Endodermal cell (in vitro differentiated cells): ENCODE results near the gene ADSS1. TPM values are rescaled to one million over a fixed set of nuclear protein-coding genes. Genes with fewer than 3 reads are reported as not detected.

ENCODE experiments used
- DNase-seq: peaks from one replicate; pipeline ENCODE4 v3.0.0-alpha.2; 2017
- H3K27ac ChIP-seq: 2 replicates; pipeline ENCODE4 v1.5.1; 2013; ENCODE audit warnings: mild to moderate bottlenecking, low read depth, low read length, moderate library complexity
- H3K27me3 ChIP-seq: 2 replicates; pipeline ENCODE4 v1.6.1; 2013; ENCODE audit warnings: mild to moderate bottlenecking, low read length, moderate library complexity; ENCODE audit not compliant: insufficient read depth, control insufficient read depth, poor library complexity, severe bottlenecking
- H3K36me3 ChIP-seq: 2 replicates; pipeline ENCODE4 v1.7.0; 2013; ENCODE audit warnings: mild to moderate bottlenecking, low read length, moderate library complexity; ENCODE audit not compliant: control insufficient read depth, insufficient read depth
- H3K4me1 ChIP-seq: one replicate; pipeline ENCODE4 v1.7.0; 2013; ENCODE audit warnings: low read length; ENCODE audit not compliant: control insufficient read depth, insufficient read depth
- H3K4me3 ChIP-seq: 2 replicates; pipeline ENCODE4 v1.5.1; 2013; ENCODE audit warnings: mild to moderate bottlenecking, low read length, moderate library complexity
- H3K9ac ChIP-seq: 2 replicates; pipeline ENCODE4 v1.6.1; 2013; ENCODE audit warnings: mild to moderate bottlenecking, low read length, moderate library complexity; ENCODE audit not compliant: poor library complexity, severe bottlenecking; ENCODE audit errors: extremely low read depth
- H3K9me3 ChIP-seq: 2 replicates; pipeline ENCODE4 v1.6.1; 2013; ENCODE audit warnings: mild to moderate bottlenecking, low read length, moderate library complexity; ENCODE audit not compliant: control insufficient read depth
- H3K27ac Mint-ChIP-seq: 2 replicates; pipeline ENCODE4 v1.8.0; 2020; ENCODE audit warnings: mixed read lengths
- H3K27me3 Mint-ChIP-seq: 2 replicates; pipeline ENCODE4 v1.8.0; 2021; ENCODE audit warnings: mild to moderate bottlenecking, mixed read lengths; ENCODE audit not compliant: insufficient read depth
- H3K36me3 Mint-ChIP-seq: 2 replicates; pipeline ENCODE4 v1.8.0; 2020; ENCODE audit warnings: low read depth, mixed read lengths
- H3K4me1 Mint-ChIP-seq: 2 replicates; pipeline ENCODE4 v1.8.0; 2020; ENCODE audit warnings: mixed read lengths
- H3K4me3 Mint-ChIP-seq: 2 replicates; pipeline ENCODE4 v1.8.0; 2020; ENCODE audit warnings: mild to moderate bottlenecking, moderate library complexity, mixed read lengths
- H3K9me3 Mint-ChIP-seq: 2 replicates; pipeline ENCODE4 v1.8.0; 2020; ENCODE audit warnings: mild to moderate bottlenecking, mixed read lengths
- WGBS, 2 experiments: methylation state at CpG; one replicate each; pipeline versions ENCODE4 v1.1.5 to v1.1.7; 2013; ENCODE audit warnings: missing lambda C conversion rate in 2 of 2, mixed read lengths in 1 of 2; ENCODE audit not compliant: insufficient coverage in 1 of 2, insufficient read length in 1 of 2; 5-methylcytosine and 5-hydroxymethylcytosine counted together
- total RNA-seq, 2 donors: library from RNA; stranded (reverse); fragmentation: NEBNext Ultra II Directional in 1 of 2; extraction: Animal tissue kit (Norgen Biotek cat#: 25700) in 1 of 2; gene quantifications; 2 replicates in 1 of 2; 3 replicates in 1 of 2; pipeline ENCODE4 v1.2.1, GENCODE V29; 2021
- TF ChIP-seq, protein P1 (sequence below): fragments of 200-600 bp; sonication (generic); conservative IDR thresholded peaks from 2 replicates; pipeline ENCODE4 v1.5.0; 2021; ENCODE audit warnings: antibody characterized with exemption, mild to moderate bottlenecking

ADSS1 gene
- total RNA-seq, 2 donors from 2014 or later: 15.8 to 31.0 TPM

DNA sequence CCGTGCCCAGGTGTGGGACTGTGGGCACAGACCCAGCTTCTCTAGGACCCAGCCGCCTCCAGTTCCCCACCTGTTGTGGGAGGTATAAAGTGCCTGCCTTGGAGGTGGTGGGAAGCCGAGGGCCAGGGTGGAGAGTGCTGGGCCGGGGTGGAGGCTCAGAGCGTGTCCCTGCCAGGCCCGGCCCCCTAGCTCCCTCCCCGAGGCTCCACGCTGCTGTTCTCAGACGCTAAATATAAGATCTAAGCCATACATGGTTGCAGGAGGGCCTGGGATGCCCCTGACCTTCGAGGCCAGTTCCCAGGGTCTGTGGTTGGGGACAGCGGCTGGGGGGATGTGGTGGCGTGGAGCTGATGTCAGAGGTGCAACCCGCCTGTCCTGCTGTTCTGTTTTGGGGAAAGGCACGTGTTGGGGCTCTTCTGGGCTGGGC lies 23.8 kb upstream of the ADSS1 start:
- TF ChIP-seq, protein P1, sequence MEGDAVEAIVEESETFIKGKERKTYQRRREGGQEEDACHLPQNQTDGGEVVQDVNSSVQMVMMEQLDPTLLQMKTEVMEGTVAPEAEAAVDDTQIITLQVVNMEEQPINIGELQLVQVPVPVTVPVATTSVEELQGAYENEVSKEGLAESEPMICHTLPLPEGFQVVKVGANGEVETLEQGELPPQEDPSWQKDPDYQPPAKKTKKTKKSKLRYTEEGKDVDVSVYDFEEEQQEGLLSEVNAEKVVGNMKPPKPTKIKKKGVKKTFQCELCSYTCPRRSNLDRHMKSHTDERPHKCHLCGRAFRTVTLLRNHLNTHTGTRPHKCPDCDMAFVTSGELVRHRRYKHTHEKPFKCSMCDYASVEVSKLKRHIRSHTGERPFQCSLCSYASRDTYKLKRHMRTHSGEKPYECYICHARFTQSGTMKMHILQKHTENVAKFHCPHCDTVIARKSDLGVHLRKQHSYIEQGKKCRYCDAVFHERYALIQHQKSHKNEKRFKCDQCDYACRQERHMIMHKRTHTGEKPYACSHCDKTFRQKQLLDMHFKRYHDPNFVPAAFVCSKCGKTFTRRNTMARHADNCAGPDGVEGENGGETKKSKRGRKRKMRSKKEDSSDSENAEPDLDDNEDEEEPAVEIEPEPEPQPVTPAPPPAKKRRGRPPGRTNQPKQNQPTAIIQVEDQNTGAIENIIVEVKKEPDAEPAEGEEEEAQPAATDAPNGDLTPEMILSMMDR: no peak
- Histone ChIP-seq H3K27ac (no peak overlapping the region), H3K9ac (no peak overlapping the region), H3K9me3 (peaks cover 12% of the 10 kb centered on the region), H3K27me3 (no peaks in the 10 kb centered on the region), H3K4me3 (no peak overlapping the region), H3K4me1 (no peaks in the 10 kb centered on the region), H3K36me3 (peaks cover 31% of the 10 kb centered on the region)
- H3K9me3 Mint-ChIP-seq: peaks cover 11% of the 10 kb centered on the region
- 81% methylated on average over 11 to 14 of the region's 14 CpGs for WGBS, 2 experiments
- H3K27me3 Mint-ChIP-seq: no peaks in the 10 kb centered on the region
- peaks cover 42% of the 10 kb centered on the region for H3K36me3 Mint-ChIP-seq
- no peak overlapping the region for H3K4me3 Mint-ChIP-seq
- H3K27ac Mint-ChIP-seq: peak overlapping the region; percentile 64
- H3K4me1 Mint-ChIP-seq: peaks cover 7% of the 10 kb centered on the region
- DNase-seq: peak; percentile 66

DNA sequence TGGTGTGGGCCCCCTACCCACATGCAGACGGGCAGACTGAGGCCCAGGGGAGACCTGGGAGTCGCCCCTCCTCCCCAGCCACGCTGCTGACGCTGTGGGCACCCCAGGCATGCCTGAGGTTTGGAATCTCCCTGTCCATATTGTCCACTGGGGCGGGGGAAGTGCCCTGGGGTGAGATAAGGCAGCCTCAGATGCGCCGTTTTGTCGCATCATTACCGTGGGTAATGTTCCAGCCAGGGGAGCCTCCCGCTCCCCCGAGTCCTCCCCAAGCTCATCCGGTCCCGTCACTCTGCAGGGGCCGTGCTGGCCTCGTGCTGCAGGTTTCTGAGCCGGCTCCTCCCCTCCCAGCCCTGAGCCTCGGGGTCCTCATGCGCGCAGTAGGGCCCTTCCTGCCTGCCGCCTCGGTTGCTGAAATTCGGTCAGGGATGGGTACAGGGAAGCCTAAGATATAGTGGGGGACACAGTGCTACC lies 23.2 kb upstream of the ADSS1 start:
- no peak overlapping the region for H3K4me3 ChIP-seq
- peaks cover 36% of the 10 kb centered on the region for H3K36me3 ChIP-seq
- H3K4me3 Mint-ChIP-seq: no peak overlapping the region
- peaks cover 7% of the 10 kb centered on the region for H3K4me1 Mint-ChIP-seq
- H3K27ac ChIP-seq: no peak overlapping the region
- no peaks in the 10 kb centered on the region for H3K4me1 ChIP-seq
- peaks cover 41% of the 10 kb centered on the region for H3K36me3 Mint-ChIP-seq
- 85 to 87% methylated on average over 18 to 22 of the region's 22 CpGs for WGBS, 2 experiments
- H3K27ac Mint-ChIP-seq: peak overlapping the region; percentile 64
- peaks cover 12% of the 10 kb centered on the region for H3K9me3 ChIP-seq
- H3K9me3 Mint-ChIP-seq: peaks cover 11% of the 10 kb centered on the region
- DNase-seq: peak; percentile 56
- no peak overlapping the region for H3K9ac ChIP-seq
- no peaks in the 10 kb centered on the region for H3K27me3 Mint-ChIP-seq
- TF ChIP-seq, protein P1: no peak
- H3K27me3 ChIP-seq: no peaks in the 10 kb centered on the region

DNA sequence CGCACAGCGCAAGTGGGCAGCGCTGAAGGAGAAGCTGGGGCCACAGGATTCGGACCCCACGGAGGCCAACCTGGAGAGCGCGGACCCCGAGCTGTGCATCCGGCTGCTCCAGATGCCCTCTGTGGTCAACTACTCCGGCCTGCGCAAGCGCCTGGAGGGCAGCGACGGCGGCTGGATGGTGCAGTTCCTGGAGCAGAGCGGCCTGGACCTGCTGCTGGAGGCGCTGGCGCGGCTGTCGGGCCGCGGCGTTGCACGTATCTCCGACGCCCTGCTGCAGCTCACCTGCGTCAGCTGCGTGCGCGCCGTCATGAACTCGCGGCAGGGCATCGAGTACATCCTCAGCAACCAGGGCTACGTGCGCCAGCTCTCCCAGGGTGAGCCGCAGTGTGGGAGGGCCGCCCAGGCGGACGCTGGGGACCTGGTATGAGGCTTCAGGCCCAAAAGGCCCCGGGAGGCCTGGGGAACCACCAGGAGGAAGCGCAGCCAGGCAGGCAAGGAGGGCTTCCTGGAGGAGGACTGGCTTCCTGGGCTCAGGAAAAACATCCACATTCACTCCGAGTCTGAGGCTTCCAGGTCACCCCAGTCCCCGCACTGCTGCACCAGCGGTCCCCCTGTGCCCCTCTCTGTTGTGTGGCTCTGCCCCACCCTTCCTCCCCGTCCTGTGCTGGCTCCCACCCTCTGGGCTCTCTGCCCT lies 22.5 kb upstream of the ADSS1 start:
- Mint-ChIP-seq H3K27me3 (no peaks in the 10 kb centered on the region), H3K4me1 (peaks cover 7% of the 10 kb centered on the region), H3K4me3 (no peak overlapping the region), H3K36me3 (peaks cover 36% of the 10 kb centered on the region), H3K9me3 (peaks cover 11% of the 10 kb centered on the region), H3K27ac (no peak overlapping the region)
- no peaks in the 10 kb centered on the region for H3K27me3 ChIP-seq
- H3K27ac ChIP-seq: no peak overlapping the region
- H3K9me3 ChIP-seq: peaks cover 12% of the 10 kb centered on the region
- H3K4me3 ChIP-seq: no peak overlapping the region
- WGBS, 2 experiments: 92 to 96% methylated on average over 45 to 46 of the region's 46 CpGs
- TF ChIP-seq, protein P1: no peak
- no peak overlapping the region for H3K9ac ChIP-seq
- peaks cover 29% of the 10 kb centered on the region for H3K36me3 ChIP-seq
- DNase-seq: no peak
- H3K4me1 ChIP-seq: no peaks in the 10 kb centered on the region
